GM18867 (cell line): ENCODE measurements around the gene RXRA.

Experiments
- ATAC-seq: cut with Tn5 transposase; IDR thresholded peaks from one replicate; pipeline ENCODE4 v1.9.1; 2021; ENCODE audit warnings: mild to moderate bottlenecking, moderate library complexity; ENCODE audit not compliant: unreplicated experiment

Gene RXRA

GRCh38 chr9:134325813-134326723 is at the start of gene RXRA:
Gene RXRA (plus strand): TSS chr9:134326455. CDS start chr9:134326632, 177 bp downstream.
- ATAC-seq: peak; percentile 35

- no peak for ATAC-seq
These were observed 48.0 kb upstream of the RXRA start for GRCh38 chr9:134278286-134278685.

GRCh38 chr9:134278974-134279640 is 47.1 kb upstream of the RXRA start:
- no peak for ATAC-seq

GRCh38 chr9:134282138-134282650 is 44.1 kb upstream of the RXRA start:
- ATAC-seq: no peak

- no peak for ATAC-seq
These were observed 43.1 kb upstream of the RXRA start for GRCh38 chr9:134283111-134283515.

- no peak for ATAC-seq
These were observed 42.5 kb upstream of the RXRA start for GRCh38 chr9:134283692-134284265.

- no peak for ATAC-seq
These were observed 42.0 kb upstream of the RXRA start for GRCh38 chr9:134284273-134284672.

- no peak for ATAC-seq
These were observed 41.5 kb upstream of the RXRA start for GRCh38 chr9:134284741-134285140.

- no peak for ATAC-seq
These were observed 40.9 kb upstream of the RXRA start for GRCh38 chr9:134285215-134285845.

GRCh38 chr9:134286471-134287245 is 39.6 kb upstream of the RXRA start:
- ATAC-seq: no peak

GRCh38 chr9:134287591-134288491 is 38.4 kb upstream of the RXRA start:
- no peak for ATAC-seq

- no peak for ATAC-seq
These were observed 37.5 kb upstream of the RXRA start for GRCh38 chr9:134288746-134289145.

GRCh38 chr9:134289241-134289875 is 36.9 kb upstream of the RXRA start:
- ATAC-seq: no peak

GRCh38 chr9:134290603-134291451 is 35.4 kb upstream of the RXRA start:
- no peak for ATAC-seq

GRCh38 chr9:134291452-134291881 is 34.8 kb upstream of the RXRA start:
- no peak for ATAC-seq

- no peak for ATAC-seq
These were observed 34.0 kb upstream of the RXRA start for GRCh38 chr9:134291961-134292871.

- ATAC-seq: no peak
These were observed 33.2 kb upstream of the RXRA start for GRCh38 chr9:134293031-134293521.
